ENCODE data around the gene ATRNL1.
"Not testable (repeated sequence)": the region's sequence is repeated elsewhere in the genome, so short reads cannot be mapped to it uniquely, and the experiment has no call there.

The ATRNL1 gene

GRCh38 chr10:115094416-115095140 is 1.4 kb downstream of the ATRNL1 start:
- H3K36me3 Mint-ChIP-seq (ENCODE audit: insufficient read depth): peaks cover 2% of the 10 kb centered on the region
- ATAC-seq (replicated peaks; ENCODE audit: extremely low read depth, poor library complexity, severe bottlenecking) (no peak), DNase-seq (ENCODE audit: low spot score in 2 of 2) (no peak)
- no peak overlapping the region for H3K27ac Mint-ChIP-seq (ENCODE audit: low read depth)
- peak overlapping the region; percentile 60 for H3K4me3 Mint-ChIP-seq
- no peaks in the 10 kb centered on the region for H3K9me3 Mint-ChIP-seq
- peaks cover 7% of the 10 kb centered on the region for H3K4me1 Mint-ChIP-seq
- peaks cover 67% of the 10 kb centered on the region for H3K27me3 Mint-ChIP-seq

- peaks cover 2% of the 10 kb centered on the region for H3K36me3 Mint-ChIP-seq (ENCODE audit: insufficient read depth)
- H3K4me3 Mint-ChIP-seq: no peak overlapping the region
- no peaks in the 10 kb centered on the region for H3K9me3 Mint-ChIP-seq
- peaks cover 7% of the 10 kb centered on the region for H3K4me1 Mint-ChIP-seq
- H3K27me3 Mint-ChIP-seq: peaks cover 65% of the 10 kb centered on the region
- no peak overlapping the region for H3K27ac Mint-ChIP-seq (ENCODE audit: low read depth)
- no peak for DNase-seq (ENCODE audit: low spot score in 2 of 2)
- ATAC-seq (replicated peaks; ENCODE audit: extremely low read depth, poor library complexity, severe bottlenecking): no peak
Measured at GRCh38 chr10:115095758-115096157, 2.6 kb downstream of the ATRNL1 start.

GRCh38 chr10:115103700-115104099 is 10.5 kb downstream of the ATRNL1 start:
- Mint-ChIP-seq H3K27ac (ENCODE audit: low read depth) (no peak overlapping the region), H3K9me3 (peaks cover 10% of the 10 kb centered on the region), H3K4me1 (no peaks in the 10 kb centered on the region), H3K27me3 (peaks cover 60% of the 10 kb centered on the region), H3K4me3 (no peak overlapping the region), H3K36me3 (ENCODE audit: insufficient read depth) (no peaks in the 10 kb centered on the region)
- DNase-seq (ENCODE audit: low spot score in 2 of 2): no peak
- ATAC-seq (replicated peaks; ENCODE audit: extremely low read depth, poor library complexity, severe bottlenecking): no peak

- not testable (repeated sequence) for DNase-seq (ENCODE audit: low spot score in 2 of 2); H3K9me3 Mint-ChIP-seq; ATAC-seq (replicated peaks; ENCODE audit: extremely low read depth, poor library complexity, severe bottlenecking); H3K27ac Mint-ChIP-seq (ENCODE audit: low read depth); H3K36me3 Mint-ChIP-seq (ENCODE audit: insufficient read depth); H3K4me3 Mint-ChIP-seq; H3K4me1 Mint-ChIP-seq
- H3K27me3 Mint-ChIP-seq: peaks cover 57% of the 10 kb centered on the region
Measured at GRCh38 chr10:115105411-115105810, 12.2 kb downstream of the ATRNL1 start.

GRCh38 chr10:115107830-115108229 is 14.7 kb downstream of the ATRNL1 start:
- ATAC-seq (replicated peaks; ENCODE audit: extremely low read depth, poor library complexity, severe bottlenecking) (no peak), DNase-seq (ENCODE audit: low spot score in 2 of 2) (no peak)
- no peak overlapping the region for H3K27ac Mint-ChIP-seq (ENCODE audit: low read depth)
- H3K9me3 Mint-ChIP-seq: peaks cover 10% of the 10 kb centered on the region
- peaks cover 57% of the 10 kb centered on the region for H3K27me3 Mint-ChIP-seq
- H3K36me3 Mint-ChIP-seq (ENCODE audit: insufficient read depth): no peaks in the 10 kb centered on the region
- H3K4me3 Mint-ChIP-seq: no peak overlapping the region
- no peaks in the 10 kb centered on the region for H3K4me1 Mint-ChIP-seq

GRCh38 chr10:115117301-115117700 is 24.1 kb downstream of the ATRNL1 start:
- H3K36me3 Mint-ChIP-seq (ENCODE audit: insufficient read depth): peaks cover 1% of the 10 kb centered on the region
- peaks cover 11% of the 10 kb centered on the region for H3K27me3 Mint-ChIP-seq
- DNase-seq (ENCODE audit: low spot score in 2 of 2): no peak
- no peaks in the 10 kb centered on the region for H3K4me1 Mint-ChIP-seq
- H3K9me3 Mint-ChIP-seq: no peaks in the 10 kb centered on the region
- H3K4me3 Mint-ChIP-seq: no peak overlapping the region
- H3K27ac Mint-ChIP-seq (ENCODE audit: low read depth): no peak overlapping the region
- no peak for ATAC-seq (replicated peaks; ENCODE audit: extremely low read depth, poor library complexity, severe bottlenecking)

GRCh38 chr10:115118346-115118745 is 25.2 kb downstream of the ATRNL1 start:
- no peak for ATAC-seq (replicated peaks; ENCODE audit: extremely low read depth, poor library complexity, severe bottlenecking)
- H3K27me3 Mint-ChIP-seq: peaks cover 11% of the 10 kb centered on the region

GRCh38 chr10:115125505-115125904 is 32.3 kb downstream of the ATRNL1 start:
- no peak for ATAC-seq (replicated peaks; ENCODE audit: extremely low read depth, poor library complexity, severe bottlenecking)
- Mint-ChIP-seq H3K27me3 (no peaks in the 10 kb centered on the region), H3K4me1 (no peaks in the 10 kb centered on the region), H3K36me3 (ENCODE audit: insufficient read depth) (no peaks in the 10 kb centered on the region), H3K27ac (ENCODE audit: low read depth) (no peak overlapping the region), H3K9me3 (no peaks in the 10 kb centered on the region), H3K4me3 (no peak overlapping the region)
- no peak for DNase-seq (ENCODE audit: low spot score in 2 of 2)

More at GRCh38 chr10:115118346-115118745, 25.2 kb downstream of the ATRNL1 start:
- no peaks in the 10 kb centered on the region for H3K9me3 Mint-ChIP-seq
- no peaks in the 10 kb centered on the region for H3K4me1 Mint-ChIP-seq
- peaks cover 1% of the 10 kb centered on the region for H3K36me3 Mint-ChIP-seq (ENCODE audit: insufficient read depth)
- no peak overlapping the region for H3K4me3 Mint-ChIP-seq
- H3K27ac Mint-ChIP-seq (ENCODE audit: low read depth): no peak overlapping the region
- DNase-seq (ENCODE audit: low spot score in 2 of 2): no peak

GRCh38 chr10:115129752-115130151 is 36.6 kb downstream of the ATRNL1 start:
- H3K27me3 Mint-ChIP-seq: peaks cover 25% of the 10 kb centered on the region
- H3K4me3 Mint-ChIP-seq: no peak overlapping the region
- no peak for ATAC-seq (replicated peaks; ENCODE audit: extremely low read depth, poor library complexity, severe bottlenecking)
- H3K9me3 Mint-ChIP-seq: no peaks in the 10 kb centered on the region
- no peaks in the 10 kb centered on the region for H3K36me3 Mint-ChIP-seq (ENCODE audit: insufficient read depth)
- no peak overlapping the region for H3K27ac Mint-ChIP-seq (ENCODE audit: low read depth)
- no peak for DNase-seq (ENCODE audit: low spot score in 2 of 2)
- H3K4me1 Mint-ChIP-seq: no peaks in the 10 kb centered on the region

- H3K4me3 Mint-ChIP-seq: no peak overlapping the region
- ATAC-seq (replicated peaks; ENCODE audit: extremely low read depth, poor library complexity, severe bottlenecking): no peak
- H3K27ac Mint-ChIP-seq (ENCODE audit: low read depth): no peak overlapping the region
- H3K4me1 Mint-ChIP-seq: no peaks in the 10 kb centered on the region
- no peaks in the 10 kb centered on the region for H3K9me3 Mint-ChIP-seq
- no peak for DNase-seq (ENCODE audit: low spot score in 2 of 2)
- H3K27me3 Mint-ChIP-seq: peaks cover 31% of the 10 kb centered on the region
- no peaks in the 10 kb centered on the region for H3K36me3 Mint-ChIP-seq (ENCODE audit: insufficient read depth)
Measured at GRCh38 chr10:115136616-115137015, 43.5 kb downstream of the ATRNL1 start.

GRCh38 chr10:115141254-115141653 is 48.1 kb downstream of the ATRNL1 start:
- Mint-ChIP-seq H3K27me3 (no peaks in the 10 kb centered on the region), H3K9me3 (no peaks in the 10 kb centered on the region), H3K4me1 (no peaks in the 10 kb centered on the region), H3K4me3 (no peak overlapping the region), H3K27ac (ENCODE audit: low read depth) (no peak overlapping the region), H3K36me3 (ENCODE audit: insufficient read depth) (no peaks in the 10 kb centered on the region)
- DNase-seq (ENCODE audit: low spot score in 2 of 2): no peak
- ATAC-seq (replicated peaks; ENCODE audit: extremely low read depth, poor library complexity, severe bottlenecking): no peak

GRCh38 chr10:115157357-115157756 is 64.2 kb downstream of the ATRNL1 start:
- no peak overlapping the region for H3K27ac Mint-ChIP-seq (ENCODE audit: low read depth)
- DNase-seq (ENCODE audit: low spot score in 2 of 2) (no peak), ATAC-seq (replicated peaks; ENCODE audit: extremely low read depth, poor library complexity, severe bottlenecking) (no peak)
- peaks cover 39% of the 10 kb centered on the region for H3K27me3 Mint-ChIP-seq
- no peaks in the 10 kb centered on the region for H3K4me1 Mint-ChIP-seq
- no peaks in the 10 kb centered on the region for H3K36me3 Mint-ChIP-seq (ENCODE audit: insufficient read depth)
- no peaks in the 10 kb centered on the region for H3K9me3 Mint-ChIP-seq
- no peak overlapping the region for H3K4me3 Mint-ChIP-seq

- Mint-ChIP-seq H3K27me3 (peaks cover 16% of the 10 kb centered on the region), H3K36me3 (ENCODE audit: insufficient read depth) (no peaks in the 10 kb centered on the region), H3K27ac (ENCODE audit: low read depth) (no peak overlapping the region), H3K9me3 (no peaks in the 10 kb centered on the region), H3K4me3 (no peak overlapping the region), H3K4me1 (no peaks in the 10 kb centered on the region)
- DNase-seq (ENCODE audit: low spot score in 2 of 2) (no peak), ATAC-seq (replicated peaks; ENCODE audit: extremely low read depth, poor library complexity, severe bottlenecking) (no peak)
Measured at GRCh38 chr10:115163129-115163528, 70.0 kb downstream of the ATRNL1 start.

Data from central memory CD8-positive, alpha-beta T cell (primary cell).